ENCODE results near the gene ULK4. TPM values are rescaled to one million over a fixed set of nuclear protein-coding genes. Genes with fewer than 3 reads are reported as not detected.

ULK4 gene
- total RNA-seq, 4 donors from 2014 or later = 15.8 to 20.6 (median 16.3) TPM

GRCh38 chr3:41523897-41524296, 438.0 kb downstream of the ULK4 start:
- no peak for DNase-seq (ENCODE audit: low spot score)
- no peak for TF ChIP-seq CTCF (IDR thresholded peaks at IDR 0.05)
- no peak for ATAC-seq (ENCODE audit: low FRiP score)

- no peak for TF ChIP-seq CTCF (IDR thresholded peaks at IDR 0.05)
- no peak for ATAC-seq (ENCODE audit: low FRiP score)
These were observed 439.3 kb downstream of the ULK4 start for GRCh38 chr3:41522612-41523011.

GRCh38 chr3:41521010-41521655, 440.8 kb downstream of the ULK4 start:
- TF ChIP-seq CTCF (IDR thresholded peaks at IDR 0.05) = no peak
- no peak for ATAC-seq (ENCODE audit: low FRiP score)

More at GRCh38 chr3:41522612-41523011, 439.3 kb downstream of the ULK4 start:
- no peak for DNase-seq (ENCODE audit: low spot score)

GRCh38 chr3:41519746-41520145, 442.2 kb downstream of the ULK4 start:
- DNase-seq (ENCODE audit: low spot score) = no peak
- no peak for ATAC-seq (ENCODE audit: low FRiP score)
- TF ChIP-seq CTCF (IDR thresholded peaks at IDR 0.05) = no peak

More at GRCh38 chr3:41521010-41521655, 440.8 kb downstream of the ULK4 start:
- no peak for DNase-seq (ENCODE audit: low spot score)

GRCh38 chr3:41518626-41519025, 443.3 kb downstream of the ULK4 start:
- no peak for TF ChIP-seq CTCF (IDR thresholded peaks at IDR 0.05)
- ATAC-seq (ENCODE audit: low FRiP score) = no peak
- no peak for DNase-seq (ENCODE audit: low spot score)

GRCh38 chr3:41508063-41508696, 453.7 kb downstream of the ULK4 start:
- no peak for TF ChIP-seq CTCF (IDR thresholded peaks at IDR 0.05)

More at GRCh38 chr3:41508063-41508696, 453.7 kb downstream of the ULK4 start:
- ATAC-seq (ENCODE audit: low FRiP score) (no peak), DNase-seq (ENCODE audit: low spot score) (no peak)

Data from omental fat pad (tissue), 4 donors.